Amniotic stem cell (primary cell): ENCODE results near the gene C16orf54.
"Not testable (repeated sequence)": the region's sequence is repeated elsewhere in the genome, so short reads cannot be mapped to it uniquely, and the experiment has no call there.

ENCODE experiments used
- DNase-seq: peaks from one replicate; lab custom pipeline; 2025; lab: John Stamatoyannopoulos, UW

The C16orf54 gene

DNA sequence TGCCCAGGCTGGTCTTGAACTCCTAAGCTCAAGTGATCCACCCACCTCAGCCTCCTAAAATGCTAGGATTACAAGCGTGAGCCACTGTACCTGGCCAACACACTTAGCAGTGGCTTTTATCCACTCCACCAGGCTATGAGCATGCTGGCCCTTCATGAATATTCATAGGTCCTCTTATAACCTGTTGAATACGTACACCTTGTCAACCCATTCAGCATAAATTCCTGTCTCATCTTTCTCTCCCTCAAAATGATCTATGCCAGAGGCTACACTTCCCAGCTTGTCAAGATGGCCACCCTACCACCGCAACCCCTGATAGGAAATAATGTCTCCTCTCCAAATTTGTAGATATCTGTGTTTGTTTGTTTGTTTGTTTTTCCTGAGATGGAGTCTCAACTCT, 21.3 kb upstream of the C16orf54 start:
- no peak for DNase-seq

DNA sequence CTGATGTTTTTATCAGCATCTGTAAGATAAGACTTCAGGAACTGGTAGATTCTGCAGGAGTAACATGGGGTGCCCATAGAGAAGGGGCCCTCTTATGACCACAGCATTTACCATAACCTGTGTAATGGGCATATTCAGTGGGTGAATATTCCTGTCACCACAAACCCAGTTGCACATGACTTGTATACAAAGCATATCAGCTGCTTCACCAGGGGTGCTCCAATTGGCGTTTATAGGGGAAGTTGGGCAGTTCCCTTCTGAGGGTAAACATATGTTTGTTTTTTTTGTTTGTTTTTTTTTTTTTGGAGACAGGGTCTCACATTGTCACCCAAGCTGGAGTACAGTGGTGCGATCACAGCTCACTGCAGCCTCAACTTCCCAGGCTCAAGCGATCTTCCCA, 20.8 kb upstream of the C16orf54 start:
- no peak for DNase-seq

- no peak for DNase-seq
Measured at GRCh38 chr16:29765167-29766032, 19.6 kb upstream of the C16orf54 start.

DNA sequence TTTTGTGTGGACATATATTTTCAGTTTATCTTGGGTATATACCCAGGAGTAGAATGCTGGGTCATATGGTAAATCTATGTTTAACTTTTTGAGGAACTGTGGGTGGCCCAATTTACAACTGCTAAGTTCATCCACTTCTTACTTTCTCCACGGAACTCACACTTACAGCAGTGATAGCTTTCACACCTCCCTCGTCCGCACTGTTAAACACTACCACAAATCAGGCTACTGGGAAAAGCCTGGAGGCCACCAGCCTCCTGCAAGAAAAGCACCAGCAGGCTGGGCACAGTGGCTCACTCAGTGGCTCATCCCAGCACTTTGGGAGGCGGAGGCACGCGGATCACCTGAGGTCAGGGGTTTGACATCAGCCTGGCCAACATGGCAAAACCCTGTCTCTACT, 17.5 kb upstream of the C16orf54 start:
- no peak for DNase-seq

GRCh38 chr16:29761882-29762281, 16.1 kb upstream of the C16orf54 start:
- DNase-seq: no peak

- not testable (repeated sequence) for DNase-seq
Measured at GRCh38 chr16:29761280-29761651, 15.5 kb upstream of the C16orf54 start.

GRCh38 chr16:29760567-29761279, 14.9 kb upstream of the C16orf54 start:
- DNase-seq: no peak

GRCh38 chr16:29757950-29758466, 12.2 kb upstream of the C16orf54 start:
- peak; percentile 32 for DNase-seq

DNA sequence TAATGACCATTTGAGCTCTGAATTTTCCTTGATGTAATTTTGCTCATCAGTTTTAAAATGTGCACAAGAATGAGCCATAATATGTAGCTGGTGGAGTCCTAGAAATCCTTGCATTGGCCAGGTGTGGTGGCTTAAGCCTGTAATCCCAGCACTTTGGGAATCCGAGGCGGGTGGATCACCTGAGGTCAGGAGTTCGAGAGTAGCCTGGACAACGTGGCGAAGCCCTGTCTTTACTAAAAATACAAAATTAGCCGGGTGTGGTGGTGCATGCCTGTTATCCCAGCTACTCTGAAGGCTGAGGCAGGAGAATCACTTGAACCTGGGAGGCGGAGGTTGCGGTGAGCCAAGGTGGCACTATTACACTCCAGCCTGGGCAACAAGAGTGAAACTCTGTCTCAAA, 11.3 kb upstream of the C16orf54 start:
- not testable (repeated sequence) for DNase-seq

- DNase-seq: no peak
Measured at GRCh38 chr16:29756654-29757053, 10.9 kb upstream of the C16orf54 start.

DNA sequence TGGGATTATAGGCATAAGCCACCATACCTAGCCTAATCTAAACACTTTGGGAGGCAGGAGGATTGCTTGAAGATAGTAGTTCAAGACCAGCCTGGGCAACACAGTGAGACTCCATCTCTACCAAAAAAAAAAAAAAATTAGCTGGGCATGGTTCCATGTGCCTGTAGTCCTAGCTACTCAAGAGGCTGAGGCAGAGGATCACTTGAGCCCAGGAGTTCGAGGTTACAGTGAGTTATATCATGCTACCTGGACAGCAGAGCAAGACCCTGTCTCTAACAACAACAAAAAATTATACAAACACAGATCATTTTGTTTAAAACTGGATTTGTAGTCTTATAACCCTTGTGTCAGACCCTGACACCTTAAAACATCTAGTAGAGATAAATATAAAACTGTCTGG, 7.7 kb upstream of the C16orf54 start:
- DNase-seq: no peak

DNA sequence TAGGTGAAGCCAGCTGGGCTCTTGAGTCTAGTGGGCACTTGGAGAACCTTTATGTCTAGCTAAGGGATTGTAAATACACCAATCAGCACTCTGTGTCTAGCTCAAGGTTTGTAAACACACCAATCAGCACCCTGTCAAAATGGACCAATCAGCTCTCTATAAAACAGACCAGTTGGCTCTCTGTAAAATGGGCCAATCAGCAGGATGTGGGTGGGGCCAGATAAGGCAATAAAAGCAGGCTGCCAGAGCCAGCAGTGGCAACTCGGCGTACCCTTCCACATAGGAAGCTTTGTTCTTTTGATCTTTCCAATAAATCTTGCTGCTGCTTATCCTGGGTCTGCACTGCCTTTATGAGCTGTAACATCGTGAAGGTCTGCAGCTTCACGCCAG, 3.0 kb upstream of the C16orf54 start:
- not testable (repeated sequence) for DNase-seq

DNA sequence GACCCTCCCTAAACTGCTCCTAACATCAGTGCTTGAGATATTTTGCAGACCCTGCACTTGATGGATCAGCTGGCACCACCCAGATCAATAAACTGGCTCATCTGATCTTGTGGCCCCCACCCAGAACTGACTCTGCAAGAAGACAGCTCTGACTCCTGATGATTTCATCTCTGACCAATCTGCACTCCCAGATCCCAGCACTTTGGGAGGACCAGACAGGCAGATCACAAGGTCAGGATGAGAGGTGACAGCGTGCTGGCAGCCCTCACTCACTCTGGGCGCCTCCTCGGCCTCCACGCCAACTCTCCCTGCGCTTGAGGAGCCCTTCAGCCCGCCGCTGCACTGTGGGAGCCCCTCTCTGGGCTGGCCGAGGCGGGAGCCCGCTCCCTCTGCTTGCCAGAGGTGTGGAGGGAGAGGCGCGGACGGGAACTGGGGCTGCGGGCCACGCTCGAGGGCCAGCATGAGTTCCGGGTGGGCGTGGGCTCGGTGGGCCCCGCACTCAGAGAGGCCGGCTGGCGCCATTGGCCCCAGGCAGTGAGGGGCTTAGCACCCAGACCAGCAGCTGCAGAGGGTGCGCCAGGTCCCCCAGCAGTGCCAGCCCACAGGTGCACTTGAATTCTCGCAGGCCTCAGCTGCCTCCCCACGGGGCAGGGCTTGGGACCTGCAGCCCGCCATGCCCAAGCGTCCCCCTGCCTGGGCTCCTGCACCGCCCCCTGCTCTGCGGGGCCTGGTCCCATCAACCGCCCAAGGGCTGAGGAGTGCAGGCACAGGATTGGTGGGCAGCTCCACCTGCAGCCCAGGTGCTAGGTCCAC, 2.4 kb upstream of the C16orf54 start:
- DNase-seq: no peak

DNA sequence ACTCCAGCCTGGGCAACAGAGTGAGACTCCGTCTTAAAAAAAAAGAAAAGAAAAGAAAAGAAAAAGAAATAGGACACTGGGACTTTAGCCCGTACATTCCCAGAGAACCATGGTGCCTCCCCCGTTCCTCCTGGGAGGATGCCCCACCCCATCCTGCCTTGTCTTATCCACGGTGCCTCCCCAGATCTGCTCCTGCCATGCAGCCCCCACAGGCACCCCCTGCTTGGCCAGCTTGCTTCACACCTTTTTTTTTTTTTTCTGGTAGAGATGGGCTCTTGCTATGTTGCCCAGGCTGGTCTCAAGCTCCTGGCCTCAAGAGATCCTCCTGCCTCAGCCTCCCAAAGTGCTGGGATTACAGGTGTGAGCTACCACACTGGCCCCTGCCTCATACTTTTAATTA, 728 bp upstream of the C16orf54 start:
- not testable (repeated sequence) for DNase-seq

DNA sequence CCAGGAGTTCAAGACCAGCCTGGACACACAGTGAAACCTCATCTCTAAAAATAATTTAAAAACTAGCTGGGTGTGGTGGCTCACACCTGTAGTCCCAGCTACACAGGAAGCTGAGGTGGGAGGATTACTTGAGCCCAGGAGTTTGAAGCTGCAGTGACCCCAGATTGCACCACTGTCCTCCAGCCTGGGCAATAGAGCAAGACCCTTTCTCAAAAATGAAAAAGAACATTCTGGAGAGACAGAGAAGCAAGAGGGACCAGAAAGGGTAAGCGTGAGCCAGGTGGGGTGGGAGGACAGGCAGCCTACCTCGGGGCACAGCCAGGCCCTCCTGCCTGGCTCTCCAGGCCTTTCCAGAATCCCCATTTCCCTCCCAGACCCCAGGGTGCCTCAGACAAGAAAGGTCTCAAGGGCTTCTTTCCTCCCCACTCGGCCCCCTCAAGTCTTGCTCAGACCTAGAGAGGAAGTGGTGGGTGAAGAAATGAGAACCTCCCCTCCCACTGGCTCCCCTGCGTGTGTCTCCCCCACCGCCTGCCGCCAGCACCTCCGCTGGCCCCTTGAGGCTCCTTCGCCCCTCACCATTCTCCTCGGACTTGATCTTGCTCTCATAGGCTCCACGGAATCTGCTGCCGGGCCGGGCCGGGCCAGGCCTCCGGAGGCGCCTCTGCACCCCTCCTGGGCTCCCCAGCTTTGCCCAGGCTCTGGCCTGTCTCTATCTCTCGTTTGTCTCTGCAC, 503 bp downstream of the C16orf54 start:
- no peak for DNase-seq

GRCh38 chr16:29744541-29745101, 1.2 kb downstream of the C16orf54 start:
- no peak for DNase-seq

DNA sequence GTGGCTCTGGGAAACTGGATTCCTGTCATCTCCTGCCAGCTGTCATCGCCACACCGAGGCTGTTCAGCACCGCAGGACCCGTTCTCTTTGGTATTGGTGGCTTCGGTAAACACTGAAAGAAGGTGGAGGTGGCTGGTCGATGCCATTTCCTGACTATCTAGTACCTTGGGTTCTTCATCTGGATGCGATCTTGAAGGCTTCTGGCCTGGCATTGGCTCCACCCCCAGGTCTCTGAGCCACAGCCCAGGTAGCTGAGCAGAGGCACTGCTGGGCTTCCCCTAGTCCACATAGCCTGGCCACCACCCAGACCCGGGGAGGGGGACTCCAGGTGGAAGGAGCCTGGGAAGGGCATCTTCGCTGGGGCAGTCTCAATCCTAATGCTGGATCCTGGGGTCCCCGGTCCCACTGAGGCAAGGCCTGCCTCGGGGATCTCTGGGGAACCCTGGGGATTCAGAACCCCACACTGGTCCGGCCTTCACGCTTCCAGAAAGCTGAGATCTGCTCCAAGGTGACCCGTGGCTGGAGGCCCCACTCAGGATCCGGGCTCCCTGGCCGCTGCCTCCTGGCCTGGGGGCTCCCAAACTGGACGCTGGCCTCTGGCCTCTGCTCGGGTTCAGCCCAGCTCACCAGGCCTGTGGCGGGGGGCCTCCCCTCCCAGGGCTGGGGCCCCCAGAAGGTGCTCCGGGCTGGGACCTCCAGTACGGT, 1.8 kb downstream of the C16orf54 start:
- DNase-seq: no peak

GRCh38 chr16:29743475-29743826, 2.3 kb downstream of the C16orf54 start:
- DNase-seq: no peak

DNA sequence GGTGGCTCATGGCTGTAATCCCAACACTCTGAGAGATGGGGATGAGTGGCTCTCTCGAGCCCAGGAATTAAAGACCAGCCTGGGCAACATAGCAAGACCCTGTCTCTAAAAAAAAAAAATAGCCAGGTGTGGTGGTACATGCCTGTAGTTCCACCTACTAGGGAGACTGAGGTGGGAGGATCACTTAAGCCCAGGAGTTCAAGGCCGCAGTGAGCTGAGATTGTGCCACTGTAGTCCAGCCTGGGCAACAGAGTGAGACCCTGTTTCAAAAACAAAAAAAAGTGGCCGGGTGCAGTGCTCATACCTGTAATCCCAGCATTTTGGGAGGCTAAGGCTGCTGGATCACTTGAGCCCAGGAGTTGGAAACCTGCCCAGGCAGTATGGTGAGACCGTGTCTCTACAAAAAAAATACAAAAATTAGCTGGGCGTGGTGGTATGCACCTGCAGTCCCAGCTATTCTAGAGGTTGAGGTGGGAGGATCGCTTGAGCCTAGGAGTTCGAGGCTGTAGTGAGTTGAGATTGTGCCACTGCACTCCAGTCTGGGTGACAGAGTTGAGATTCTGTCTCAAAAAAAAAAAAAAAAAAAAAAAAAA, 3.0 kb downstream of the C16orf54 start:
- DNase-seq: no peak

- DNase-seq: not testable (repeated sequence)
Measured at GRCh38 chr16:29740630-29741015, 5.2 kb downstream of the C16orf54 start.
